Panc1 (cell line): ENCODE results near the gene ZYX. TPM values are rescaled to one million over a fixed set of nuclear protein-coding genes. Genes with fewer than 3 reads are reported as not detected.

Source experiments
- ATAC-seq: fragments of 200-7000 bp; cut with Tn5 transposase; 2 replicates; pipeline ENCODE4 v1.9.1; 2020; ENCODE audit warnings: mild to moderate bottlenecking, moderate library complexity
- BruUV-seq: library from RNA; stranded (reverse); fragments of 400-500 nt; replicated peaks from 2 replicates; lab custom pipeline; 2021; lab: Mats Ljungman, UMichigan
- CTCF ChIA-PET: fragments of 300-600 bp; sonication (Branson Sonifier 250); formaldehyde crosslinking; loops from one replicate; lab custom pipeline; 2022; ENCODE audit warnings: antibody characterized with exemption; lab: Charles Lee
- POLR2A ChIA-PET: fragments of 300-600 bp; sonication (Branson Sonifier 250); formaldehyde crosslinking; loops from one replicate; lab custom pipeline; 2022; ENCODE audit warnings: antibody characterized with exemption; lab: Charles Lee
- DNase-seq: peaks from one replicate; pipeline ENCODE4 v3.0.0-alpha.2; 2010; ENCODE audit warnings: low read depth, low spot score
- H3K27ac ChIP-seq: 2 replicates; pipeline ENCODE4 v1.5.1; 2011; ENCODE audit warnings: mild to moderate bottlenecking, low read length, inconsistent platforms
- H3K27me3 ChIP-seq: fragments of 200-500 bp; sonication (Bioruptor generic); 2 replicates; pipeline ENCODE4 v1.6.0; 2014; ENCODE audit warnings: low read length, inconsistent platforms; ENCODE audit not compliant: control insufficient read depth, insufficient read depth
- H3K36me3 ChIP-seq: fragments of 200-500 bp; sonication (Bioruptor generic); 2 replicates; pipeline ENCODE4 v1.5.1; 2014; ENCODE audit warnings: inconsistent platforms, mild to moderate bottlenecking, low read length, moderate library complexity; ENCODE audit not compliant: control insufficient read depth, insufficient read depth
- H3K4me1 ChIP-seq: 2 replicates; pipeline ENCODE4 v1.5.1; 2011; ENCODE audit warnings: inconsistent platforms, mild to moderate bottlenecking, low read length, moderate library complexity; ENCODE audit not compliant: control insufficient read depth, insufficient read depth
- H3K4me3 ChIP-seq, 2 experiments: 2 replicates each; pipeline ENCODE4 v1.5.1; 2011 to 2012; ENCODE audit warnings: low read depth in 2 of 2, low read length in 2 of 2, mild to moderate bottlenecking in 2 of 2, inconsistent platforms in 1 of 2, moderate library complexity in 1 of 2
- H3K9me3 ChIP-seq: fragments of 200-500 bp; sonication (Bioruptor generic); 2 replicates; pipeline ENCODE4 v1.5.1; 2014; ENCODE audit warnings: low read depth, mild to moderate bottlenecking, inconsistent platforms, low read length, moderate library complexity; ENCODE audit not compliant: control insufficient read depth, insufficient read depth
- CTCF ChIP-seq: fragments of 450-650 bp; IDR thresholded peaks from 2 replicates; pipeline ENCODE4 v1.5.1; 2017; ENCODE audit warnings: mild to moderate bottlenecking
- POLR2AphosphoS5 ChIP-seq: IDR thresholded peaks from 2 replicates; pipeline ENCODE4 v1.6.1; 2012; ENCODE audit warnings: mild to moderate bottlenecking, low read depth, low read length, moderate library complexity
- REST ChIP-seq, 2 experiments: IDR thresholded peaks; 2 replicates each; pipeline ENCODE4 v1.6.1; 2011 to 2012; ENCODE audit warnings: low read depth in 2 of 2, control low read depth in 1 of 2, low read length in 1 of 2, mild to moderate bottlenecking in 1 of 2, moderate library complexity in 1 of 2; ENCODE audit not compliant: insufficient read depth in 1 of 2
- SIN3A ChIP-seq: IDR thresholded peaks from 2 replicates; pipeline ENCODE4 v1.6.1; 2012; ENCODE audit warnings: low read depth, mild to moderate bottlenecking, low read length, moderate library complexity, borderline replicate concordance; ENCODE audit not compliant: insufficient read depth
- TCF7L2 ChIP-seq: IDR thresholded peaks from 2 replicates; pipeline ENCODE4 v1.6.1; 2011; ENCODE audit warnings: mild to moderate bottlenecking, low read depth, low read length, inconsistent platforms
- in situ Hi-C: cut with HindIII; loops from 2 replicates; pipeline ENCODE4 v1.10.0; 2016; ENCODE audit warnings: low sequenced_read_pairs, low pct_unique_long_range_greater_than_20kb
- intact Hi-C: fragments of 100-400 bp; cut with micrococcal nuclease; formaldehyde crosslinking; loops from one replicate; pipeline ENCODE4 v1.10.0; 2022; ENCODE audit not compliant: unreplicated experiment
- total RNA-seq: library from RNA; stranded (reverse); gene quantifications from one replicate; pipeline ENCODE4 v1.2.1, GENCODE V29; 2021; ENCODE audit not compliant: unreplicated experiment

Gene ZYX
- total RNA-seq, 1 experiment from 2014 or later = 169 TPM

DNA sequence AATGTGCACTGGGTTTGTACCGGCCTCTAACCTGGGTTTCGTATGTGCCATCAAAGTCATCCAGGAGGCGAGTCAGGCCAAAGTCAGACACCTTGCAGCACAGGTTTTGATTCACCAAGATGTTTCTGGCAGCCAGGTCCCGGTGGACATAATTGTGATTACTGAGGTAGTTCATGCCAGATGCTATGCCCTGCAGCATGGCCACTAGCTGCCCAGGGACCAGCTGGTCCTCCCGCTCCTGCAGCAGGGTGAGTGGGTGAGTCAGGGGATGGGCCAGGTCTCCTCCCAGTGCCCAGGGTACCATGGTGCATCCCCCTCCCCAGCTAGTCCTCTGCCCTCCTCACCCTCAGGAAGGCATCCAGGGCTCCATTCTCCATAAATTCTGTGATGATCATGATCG, 13.6 kb downstream of the ZYX start:
- H3K36me3 ChIP-seq = no peaks in the 10 kb centered on the region
- H3K4me1 ChIP-seq = no peaks in the 10 kb centered on the region
- no TSS peak for BruUV-seq
- no peak overlapping the region for H3K27ac ChIP-seq
- H3K9me3 ChIP-seq = no peaks in the 10 kb centered on the region
- no peaks in the 10 kb centered on the region for H3K27me3 ChIP-seq
- in situ Hi-C loops = no loop called here
- DNase-seq (no peak), ATAC-seq (no peak)
- CTCF ChIA-PET = no interaction called here
- POLR2A ChIA-PET = no interaction called here
- no peak for TF ChIP-seq POLR2AphosphoS5
- no peak for TF ChIP-seq REST (IDR thresholded peaks at IDR 0.05; ENCODE audit: insufficient read depth in 1 of 2, low read depth in 2 of 2, low read length in 1 of 2)
- TF ChIP-seq SIN3A = no peak
- TF ChIP-seq TCF7L2 = no peak
- no peak for TF ChIP-seq CTCF
- H3K4me3 ChIP-seq = no peak overlapping the region
- intact Hi-C loops = no loop called here

- POLR2A ChIA-PET = no interaction called here
- no peak for TF ChIP-seq REST (IDR thresholded peaks at IDR 0.05; ENCODE audit: insufficient read depth in 1 of 2, low read depth in 2 of 2, low read length in 1 of 2)
- TF ChIP-seq TCF7L2 = no peak
- TF ChIP-seq SIN3A = no peak
- TF ChIP-seq POLR2AphosphoS5 = no peak
- no peak for TF ChIP-seq CTCF
- in situ Hi-C loops (no loop called here), intact Hi-C loops (no loop called here)
- no peaks in the 10 kb centered on the region for H3K27me3 ChIP-seq
- no peaks in the 10 kb centered on the region for H3K9me3 ChIP-seq
- BruUV-seq = no TSS peak
- no peak overlapping the region for H3K4me3 ChIP-seq
- CTCF ChIA-PET = no interaction called here
- ATAC-seq (no peak), DNase-seq (no peak)
- H3K27ac ChIP-seq = no peak overlapping the region
- H3K4me1 ChIP-seq = no peaks in the 10 kb centered on the region
- H3K36me3 ChIP-seq = no peaks in the 10 kb centered on the region
These were observed 14.3 kb downstream of the ZYX start for GRCh38 chr7:143395187-143396149.
